ENCODE measurements around the gene CDC73. TPM values are rescaled to one million over a fixed set of nuclear protein-coding genes. Genes with fewer than 3 reads are reported as not detected.

The CDC73 gene
- total RNA-seq, 4 donors from 2014 or later = 44.6 to 70.0 (median 50.5) TPM

DNA sequence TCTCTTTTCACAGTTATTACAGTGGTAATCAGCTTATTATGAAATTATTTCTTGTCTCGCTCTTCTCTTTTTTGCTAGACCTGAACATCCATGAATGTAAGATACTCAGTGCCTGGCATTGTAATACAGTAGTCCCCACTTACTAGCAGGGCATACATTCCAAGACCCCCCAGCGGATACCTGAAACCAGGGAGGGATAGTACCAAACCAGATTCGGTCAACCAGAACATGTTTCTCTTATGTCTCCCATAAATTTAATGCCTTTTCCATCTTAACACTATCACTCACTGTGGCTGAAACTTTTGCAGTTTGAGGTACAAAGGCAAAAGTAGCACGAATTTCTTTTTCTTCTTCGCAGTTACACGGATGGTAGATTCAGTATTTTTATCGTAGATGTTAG lies 89.2 kb downstream of the CDC73 start:
- intact Hi-C loops (cut with DNase I) = no loop called here
- peaks cover 0 to 6% of the 10 kb centered on the region in 2 donors for H3K4me1 ChIP-seq
- TF ChIP-seq POLR2A (IDR thresholded peaks at IDR 0.05) = no peak
- TF ChIP-seq, protein P1, sequence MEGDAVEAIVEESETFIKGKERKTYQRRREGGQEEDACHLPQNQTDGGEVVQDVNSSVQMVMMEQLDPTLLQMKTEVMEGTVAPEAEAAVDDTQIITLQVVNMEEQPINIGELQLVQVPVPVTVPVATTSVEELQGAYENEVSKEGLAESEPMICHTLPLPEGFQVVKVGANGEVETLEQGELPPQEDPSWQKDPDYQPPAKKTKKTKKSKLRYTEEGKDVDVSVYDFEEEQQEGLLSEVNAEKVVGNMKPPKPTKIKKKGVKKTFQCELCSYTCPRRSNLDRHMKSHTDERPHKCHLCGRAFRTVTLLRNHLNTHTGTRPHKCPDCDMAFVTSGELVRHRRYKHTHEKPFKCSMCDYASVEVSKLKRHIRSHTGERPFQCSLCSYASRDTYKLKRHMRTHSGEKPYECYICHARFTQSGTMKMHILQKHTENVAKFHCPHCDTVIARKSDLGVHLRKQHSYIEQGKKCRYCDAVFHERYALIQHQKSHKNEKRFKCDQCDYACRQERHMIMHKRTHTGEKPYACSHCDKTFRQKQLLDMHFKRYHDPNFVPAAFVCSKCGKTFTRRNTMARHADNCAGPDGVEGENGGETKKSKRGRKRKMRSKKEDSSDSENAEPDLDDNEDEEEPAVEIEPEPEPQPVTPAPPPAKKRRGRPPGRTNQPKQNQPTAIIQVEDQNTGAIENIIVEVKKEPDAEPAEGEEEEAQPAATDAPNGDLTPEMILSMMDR (IDR thresholded peaks at IDR 0.05) = no peak
- H3K36me3 ChIP-seq = peaks cover 0 to 4% of the 10 kb centered on the region in 2 donors
- H3K9me3 ChIP-seq = no peaks in the 10 kb centered on the region
- 90 to 92% methylated on average over 7 of the region's 7 CpGs for WGBS, 2 donors
- no peak for DNase-seq
- H3K4me3 ChIP-seq (replicated peaks in 1 of 3) = no peak overlapping the region
- H3K27ac ChIP-seq = no peak overlapping the region
- no peaks in the 10 kb centered on the region for H3K27me3 ChIP-seq

DNA sequence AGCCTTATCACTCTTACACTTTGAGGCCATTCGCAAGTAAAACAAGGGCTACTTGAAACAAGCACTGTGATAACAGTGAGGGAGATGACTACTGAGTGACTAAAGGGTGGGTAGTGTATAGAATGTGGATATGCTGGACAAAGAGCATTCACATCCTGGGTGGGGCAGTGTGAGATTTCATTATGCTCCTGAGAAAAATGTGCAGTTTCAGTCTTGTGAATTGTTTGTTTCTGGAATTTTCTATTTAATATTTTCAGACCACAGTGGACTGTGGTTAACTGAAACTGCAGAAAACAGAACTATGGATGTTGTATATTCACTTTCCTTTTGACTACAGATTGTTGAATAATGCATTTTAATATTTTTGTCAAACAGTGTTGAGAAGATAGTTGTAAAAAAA lies 89.7 kb downstream of the CDC73 start:
- H3K9me3 ChIP-seq = no peaks in the 10 kb centered on the region
- TF ChIP-seq POLR2A (IDR thresholded peaks at IDR 0.05) = no peak
- TF ChIP-seq, protein P1 (IDR thresholded peaks at IDR 0.05) = no peak
- WGBS, 2 donors = 47 to 60% methylated on average over 1 of the region's 1 CpG
- peaks cover 0 to 4% of the 10 kb centered on the region in 2 donors for H3K36me3 ChIP-seq
- no peak overlapping the region for H3K4me3 ChIP-seq (replicated peaks in 1 of 3)
- peaks cover 0 to 6% of the 10 kb centered on the region in 2 donors for H3K4me1 ChIP-seq
- no peak overlapping the region for H3K27ac ChIP-seq
- H3K27me3 ChIP-seq = no peaks in the 10 kb centered on the region
- intact Hi-C loops (cut with DNase I) = no loop called here
- DNase-seq = no peak

DNA sequence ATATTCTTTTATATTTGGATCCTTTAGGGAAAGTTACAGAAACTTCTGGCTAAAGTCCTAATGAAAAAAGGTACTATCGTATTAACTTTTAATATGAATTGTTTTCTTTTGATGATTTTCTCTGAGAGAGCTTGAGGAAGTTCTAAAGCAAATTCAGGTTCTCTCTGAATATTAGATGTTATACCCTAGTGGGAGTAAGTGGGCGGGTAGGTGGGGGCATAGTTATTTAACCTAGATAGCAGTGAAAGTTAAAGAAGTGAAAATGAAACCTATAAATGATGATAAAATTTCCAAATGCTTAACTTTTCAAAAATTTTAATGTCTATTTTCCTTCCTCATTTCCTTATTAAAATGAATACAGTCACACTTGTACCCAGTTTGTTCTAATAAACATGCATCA lies 90.8 kb downstream of the CDC73 start:
- no peak for DNase-seq
- H3K4me3 ChIP-seq (replicated peaks in 1 of 3) = no peak overlapping the region
- intact Hi-C loops (cut with DNase I) = no loop called here
- 95 to 96% methylated on average over 2 of the region's 2 CpGs for WGBS, 2 donors
- H3K27me3 ChIP-seq = no peaks in the 10 kb centered on the region
- no peaks in the 10 kb centered on the region for H3K36me3 ChIP-seq
- H3K9me3 ChIP-seq = no peaks in the 10 kb centered on the region
- TF ChIP-seq POLR2A (IDR thresholded peaks at IDR 0.05) = no peak
- TF ChIP-seq, protein P1 (IDR thresholded peaks at IDR 0.05) = no peak
- no peak overlapping the region for H3K27ac ChIP-seq
- H3K4me1 ChIP-seq = peaks cover 0 to 6% of the 10 kb centered on the region in 2 donors

DNA sequence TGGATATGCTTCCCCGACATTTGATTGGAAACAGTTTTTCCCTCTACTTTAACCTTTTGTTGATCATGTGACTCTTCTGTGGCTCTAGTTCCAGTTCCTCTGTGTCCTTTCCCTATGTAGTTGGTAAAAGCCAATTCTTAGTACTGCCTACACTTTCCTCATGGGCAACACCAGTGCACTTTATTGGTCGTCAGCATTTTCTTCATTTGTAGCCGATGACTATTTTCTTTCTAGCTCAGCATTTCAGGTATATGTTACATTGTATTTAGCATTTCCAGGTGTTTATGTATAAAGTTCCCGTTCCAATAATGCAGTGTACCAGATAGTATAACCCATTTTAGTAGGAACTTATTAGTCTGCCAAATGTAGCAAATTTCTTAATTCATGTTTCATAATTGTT lies 92.2 kb downstream of the CDC73 start:
- H3K27me3 ChIP-seq = no peaks in the 10 kb centered on the region
- H3K36me3 ChIP-seq = no peaks in the 10 kb centered on the region
- peaks cover 0 to 6% of the 10 kb centered on the region in 2 donors for H3K4me1 ChIP-seq
- no peak for DNase-seq
- no peak overlapping the region for H3K4me3 ChIP-seq (replicated peaks in 1 of 3)
- intact Hi-C loops (cut with DNase I) = no loop called here
- TF ChIP-seq, protein P1 (IDR thresholded peaks at IDR 0.05) = no peak
- TF ChIP-seq POLR2A (IDR thresholded peaks at IDR 0.05) = no peak
- 95% methylated on average over 4 of the region's 4 CpGs for WGBS, 2 donors
- no peak overlapping the region for H3K27ac ChIP-seq
- H3K9me3 ChIP-seq = no peaks in the 10 kb centered on the region

DNA sequence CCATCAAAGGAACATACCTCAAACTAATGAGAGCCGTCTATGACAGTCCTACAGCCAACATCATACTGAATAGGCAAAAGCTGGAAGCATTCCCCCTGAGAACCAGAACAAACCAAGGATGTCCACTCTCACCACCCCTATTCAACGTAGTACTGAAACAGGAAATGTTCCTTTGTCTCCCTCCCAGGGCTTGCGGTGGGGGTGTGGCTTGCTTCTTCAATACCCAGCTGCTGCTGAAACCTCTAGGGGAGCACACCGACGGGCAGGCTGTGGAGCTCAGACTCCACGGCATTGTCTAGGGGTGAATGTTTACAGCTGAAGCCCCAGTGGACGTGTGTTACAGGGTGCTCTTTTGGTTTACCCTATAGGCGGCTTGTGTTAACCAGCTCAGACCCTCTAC lies 95.1 kb downstream of the CDC73 start:
- Histone ChIP-seq H3K27me3 (no peaks in the 10 kb centered on the region), H3K4me1 (no peaks in the 10 kb centered on the region), H3K27ac (no peak overlapping the region), H3K36me3 (no peaks in the 10 kb centered on the region), H3K4me3 (replicated peaks in 1 of 3) (no peak overlapping the region), H3K9me3 (no peaks in the 10 kb centered on the region)
- no peak for TF ChIP-seq POLR2A (IDR thresholded peaks at IDR 0.05)
- TF ChIP-seq, protein P1 (IDR thresholded peaks at IDR 0.05) = no peak
- DNase-seq = no peak
- intact Hi-C loops (cut with DNase I) = no loop called here
- 80 to 81% methylated on average over 4 to 8 of the region's 8 CpGs for WGBS, 2 donors
